ENCODE results near the gene CLIC5. TPM values are rescaled to one million over a fixed set of nuclear protein-coding genes. Genes with fewer than 3 reads are reported as not detected.

The CLIC5 gene
- total RNA-seq, 1 experiment from 2014 or later: 0.05 TPM

DNA sequence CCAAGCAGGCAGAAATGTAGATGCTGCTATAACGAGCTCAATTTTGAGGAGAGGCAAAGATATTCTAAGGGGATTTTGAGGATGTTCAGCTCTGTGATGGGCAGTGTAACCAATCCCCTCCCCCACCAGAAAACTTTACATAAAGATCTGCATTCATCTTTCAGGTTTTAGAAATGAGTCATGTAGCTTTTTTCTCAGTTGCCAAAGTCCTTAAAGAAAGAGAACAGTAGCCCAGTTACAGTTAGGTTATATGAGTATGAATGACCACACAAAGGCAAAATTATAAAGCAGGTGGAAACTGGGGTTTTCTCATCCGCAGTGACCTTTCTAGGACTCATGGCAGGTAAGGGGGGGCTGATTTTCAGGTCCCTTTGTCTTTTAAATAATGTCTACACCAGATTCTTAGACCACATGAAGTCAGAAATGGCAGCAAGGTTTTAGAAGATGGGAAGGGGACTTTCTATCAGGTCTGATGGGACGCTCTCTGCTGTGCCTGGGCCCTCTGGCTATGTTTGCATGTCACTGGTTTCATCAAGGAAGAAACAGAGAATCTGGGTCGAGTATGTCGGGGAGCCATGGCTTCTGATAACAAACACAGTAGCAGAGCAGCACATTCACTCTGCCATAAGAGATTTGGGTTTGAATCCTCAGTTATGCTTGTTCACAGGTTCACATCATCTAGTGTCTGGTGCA is 94.7 kb downstream of the CLIC5 start:
- no peaks in the 10 kb centered on the region for H3K4me1 ChIP-seq (ENCODE audit: control insufficient read depth, insufficient read depth, low read length)
- no peaks in the 10 kb centered on the region for H3K36me3 ChIP-seq (ENCODE audit: control insufficient read depth, insufficient read depth, low read length)
- no TSS peak for BruUV-seq (replicated peaks)
- H3K27ac ChIP-seq (ENCODE audit: low read length): no peak overlapping the region
- intact Hi-C loops (cut with micrococcal nuclease; ENCODE audit: unreplicated experiment) (loop anchor here (5.0 to 10.0 kb wide), 3 partner anchors 496 to 1446 kb away; no protein-coding TSS in a partner anchor), in situ Hi-C loops (cut with HindIII; ENCODE audit: low pct_unique_long_range_greater_than_20kb, low sequenced_read_pairs) (no loop called here)
- ChIA-PET CTCF (interaction anchor here (0.6 kb wide), 1 partner anchor 1265 kb away, joined by 3 read pairs; no protein-coding TSS in a partner anchor), POLR2A (interaction anchor here (0.5 kb wide), 1 partner anchor 37 kb away, joined by 3 read pairs; no protein-coding TSS in a partner anchor)
- ATAC-seq (no peak), DNase-seq (ENCODE audit: low read depth, low spot score) (no peak)
- H3K9me3 ChIP-seq (ENCODE audit: control insufficient read depth, insufficient read depth, low read depth, low read length): no peaks in the 10 kb centered on the region
- H3K4me3 ChIP-seq (ENCODE audit: low read depth in 2 of 2, low read length in 2 of 2): no peak overlapping the region
- H3K27me3 ChIP-seq (ENCODE audit: control insufficient read depth, insufficient read depth, low read length): peaks cover 2% of the 10 kb centered on the region; the same call in 1 of the 2 replicates
- no peak for TF ChIP-seq POLR2AphosphoS5 (IDR thresholded peaks at IDR 0.05; ENCODE audit: low read depth, low read length)
- TF ChIP-seq TCF7L2 (IDR thresholded peaks at IDR 0.05; ENCODE audit: low read depth, low read length): no peak
- no peak for TF ChIP-seq SIN3A (IDR thresholded peaks at IDR 0.05; ENCODE audit: borderline replicate concordance, insufficient read depth, low read depth, low read length)
- TF ChIP-seq, protein P1, sequence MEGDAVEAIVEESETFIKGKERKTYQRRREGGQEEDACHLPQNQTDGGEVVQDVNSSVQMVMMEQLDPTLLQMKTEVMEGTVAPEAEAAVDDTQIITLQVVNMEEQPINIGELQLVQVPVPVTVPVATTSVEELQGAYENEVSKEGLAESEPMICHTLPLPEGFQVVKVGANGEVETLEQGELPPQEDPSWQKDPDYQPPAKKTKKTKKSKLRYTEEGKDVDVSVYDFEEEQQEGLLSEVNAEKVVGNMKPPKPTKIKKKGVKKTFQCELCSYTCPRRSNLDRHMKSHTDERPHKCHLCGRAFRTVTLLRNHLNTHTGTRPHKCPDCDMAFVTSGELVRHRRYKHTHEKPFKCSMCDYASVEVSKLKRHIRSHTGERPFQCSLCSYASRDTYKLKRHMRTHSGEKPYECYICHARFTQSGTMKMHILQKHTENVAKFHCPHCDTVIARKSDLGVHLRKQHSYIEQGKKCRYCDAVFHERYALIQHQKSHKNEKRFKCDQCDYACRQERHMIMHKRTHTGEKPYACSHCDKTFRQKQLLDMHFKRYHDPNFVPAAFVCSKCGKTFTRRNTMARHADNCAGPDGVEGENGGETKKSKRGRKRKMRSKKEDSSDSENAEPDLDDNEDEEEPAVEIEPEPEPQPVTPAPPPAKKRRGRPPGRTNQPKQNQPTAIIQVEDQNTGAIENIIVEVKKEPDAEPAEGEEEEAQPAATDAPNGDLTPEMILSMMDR (IDR thresholded peaks at IDR 0.05): no peak
- TF ChIP-seq, protein P2, sequence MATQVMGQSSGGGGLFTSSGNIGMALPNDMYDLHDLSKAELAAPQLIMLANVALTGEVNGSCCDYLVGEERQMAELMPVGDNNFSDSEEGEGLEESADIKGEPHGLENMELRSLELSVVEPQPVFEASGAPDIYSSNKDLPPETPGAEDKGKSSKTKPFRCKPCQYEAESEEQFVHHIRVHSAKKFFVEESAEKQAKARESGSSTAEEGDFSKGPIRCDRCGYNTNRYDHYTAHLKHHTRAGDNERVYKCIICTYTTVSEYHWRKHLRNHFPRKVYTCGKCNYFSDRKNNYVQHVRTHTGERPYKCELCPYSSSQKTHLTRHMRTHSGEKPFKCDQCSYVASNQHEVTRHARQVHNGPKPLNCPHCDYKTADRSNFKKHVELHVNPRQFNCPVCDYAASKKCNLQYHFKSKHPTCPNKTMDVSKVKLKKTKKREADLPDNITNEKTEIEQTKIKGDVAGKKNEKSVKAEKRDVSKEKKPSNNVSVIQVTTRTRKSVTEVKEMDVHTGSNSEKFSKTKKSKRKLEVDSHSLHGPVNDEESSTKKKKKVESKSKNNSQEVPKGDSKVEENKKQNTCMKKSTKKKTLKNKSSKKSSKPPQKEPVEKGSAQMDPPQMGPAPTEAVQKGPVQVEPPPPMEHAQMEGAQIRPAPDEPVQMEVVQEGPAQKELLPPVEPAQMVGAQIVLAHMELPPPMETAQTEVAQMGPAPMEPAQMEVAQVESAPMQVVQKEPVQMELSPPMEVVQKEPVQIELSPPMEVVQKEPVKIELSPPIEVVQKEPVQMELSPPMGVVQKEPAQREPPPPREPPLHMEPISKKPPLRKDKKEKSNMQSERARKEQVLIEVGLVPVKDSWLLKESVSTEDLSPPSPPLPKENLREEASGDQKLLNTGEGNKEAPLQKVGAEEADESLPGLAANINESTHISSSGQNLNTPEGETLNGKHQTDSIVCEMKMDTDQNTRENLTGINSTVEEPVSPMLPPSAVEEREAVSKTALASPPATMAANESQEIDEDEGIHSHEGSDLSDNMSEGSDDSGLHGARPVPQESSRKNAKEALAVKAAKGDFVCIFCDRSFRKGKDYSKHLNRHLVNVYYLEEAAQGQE (IDR thresholded peaks at IDR 0.05; ENCODE audit: insufficient read depth in 1 of 2, low read depth in 2 of 2, low read length in 1 of 2): no peak

DNA sequence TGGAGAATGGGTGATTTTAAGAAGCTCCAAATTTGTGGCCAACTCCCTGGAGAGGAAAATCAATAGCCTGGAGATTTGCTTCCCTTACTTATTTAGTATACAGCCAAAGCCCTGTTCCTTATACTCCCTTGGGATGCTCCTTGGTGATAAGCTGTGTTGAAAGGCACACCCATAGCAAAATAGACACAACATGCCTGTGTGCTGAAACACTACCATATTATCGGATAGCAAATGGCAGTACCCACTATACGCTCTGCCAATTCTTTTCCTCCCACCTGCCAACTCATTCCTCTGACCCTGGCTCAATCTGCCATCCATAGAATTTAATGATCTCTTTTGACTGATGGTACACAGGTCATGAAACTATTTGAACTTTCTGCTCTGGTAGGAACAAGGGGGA is 98.2 kb downstream of the CLIC5 start:
- intact Hi-C loops (cut with micrococcal nuclease; ENCODE audit: unreplicated experiment): no loop called here
- DNase-seq (ENCODE audit: low read depth, low spot score) (no peak), ATAC-seq (no peak)
- Histone ChIP-seq H3K4me3 (ENCODE audit: low read depth in 2 of 2, low read length in 2 of 2) (no peak overlapping the region), H3K27ac (ENCODE audit: low read length) (no peak overlapping the region), H3K27me3 (ENCODE audit: control insufficient read depth, insufficient read depth, low read length) (no peaks in the 10 kb centered on the region), H3K4me1 (ENCODE audit: control insufficient read depth, insufficient read depth, low read length) (no peaks in the 10 kb centered on the region), H3K36me3 (ENCODE audit: control insufficient read depth, insufficient read depth, low read length) (no peaks in the 10 kb centered on the region), H3K9me3 (ENCODE audit: control insufficient read depth, insufficient read depth, low read depth, low read length) (no peaks in the 10 kb centered on the region)
- POLR2A ChIA-PET: no interaction called here
- TF ChIP-seq, protein P1 (IDR thresholded peaks at IDR 0.05): no peak
- TF ChIP-seq POLR2AphosphoS5 (IDR thresholded peaks at IDR 0.05; ENCODE audit: low read depth, low read length) (no peak), SIN3A (IDR thresholded peaks at IDR 0.05; ENCODE audit: borderline replicate concordance, insufficient read depth, low read depth, low read length) (no peak)
- TF ChIP-seq, protein P2 (IDR thresholded peaks at IDR 0.05; ENCODE audit: insufficient read depth in 1 of 2, low read depth in 2 of 2, low read length in 1 of 2): no peak
- BruUV-seq (replicated peaks): no TSS peak
- CTCF ChIA-PET: no interaction called here
- in situ Hi-C loops (cut with HindIII; ENCODE audit: low pct_unique_long_range_greater_than_20kb, low sequenced_read_pairs): no loop called here

Measured in Panc1 (cell line).